Omental fat pad (tissue), 4 donors: Measurements from ENCODE around the gene RBBP7. TPM values are rescaled to one million over a fixed set of nuclear protein-coding genes. Genes with fewer than 3 reads are reported as not detected.

Experiments used
- ATAC-seq: fragments of 150-250 bp; one replicate; pipeline ENCODE4 v1.9.1; 2016; ENCODE audit warnings: mild to moderate bottlenecking, moderate library complexity; ENCODE audit not compliant: low FRiP score
- DNase-seq: peaks from one replicate; pipeline ENCODE4 v3.0.0-alpha.2; 2019; ENCODE audit warnings: low spot score
- CTCF ChIP-seq, 3 donors: fragments of 450-650 bp; IDR thresholded peaks; one replicate each; pipeline ENCODE4 v1.5.1; 2016 to 2017; ENCODE audit warnings: antibody characterized with exemption in 3 of 3, mild to moderate bottlenecking in 3 of 3, moderate library complexity in 2 of 3
- total RNA-seq, 4 donors: library from RNA; depleted of rRNA; stranded (reverse); fragments of >200 nt; gene quantifications; one replicate each; pipeline ENCODE4 v1.1.0, GENCODE V29; 2016

RBBP7 gene
- total RNA-seq, result 10 to 100 TPM; 57.4 to 74.3 (median 70.9) TPM

GRCh38 chrX:16870095-16870861 is at the start of gene RBBP7:
TSS of gene RBBP7 (minus strand) at chrX:16870362. CDS start at chrX:16870053, 309 bp downstream.
- TF ChIP-seq CTCF (IDR thresholded peaks at IDR 0.05), result no peak
- ATAC-seq (peak; percentile 95), DNase-seq (peak; percentile 70)

- no peak for TF ChIP-seq CTCF (IDR thresholded peaks at IDR 0.05)
- DNase-seq, result no peak
- ATAC-seq, result no peak
Measured at GRCh38 chrX:16918979-16919378, 48.8 kb upstream of the RBBP7 start.

- ATAC-seq (no peak), DNase-seq (no peak)
- TF ChIP-seq CTCF (IDR thresholded peaks at IDR 0.05), result no peak
Measured at GRCh38 chrX:16917120-16917519, 47.0 kb upstream of the RBBP7 start.

GRCh38 chrX:16916561-16916960 is 46.4 kb upstream of the RBBP7 start:
- no peak for TF ChIP-seq CTCF (IDR thresholded peaks at IDR 0.05)
- ATAC-seq (no peak), DNase-seq (no peak)

GRCh38 chrX:16914058-16914457 is 43.9 kb upstream of the RBBP7 start:
- DNase-seq (no peak), ATAC-seq (no peak)
- no peak for TF ChIP-seq CTCF (IDR thresholded peaks at IDR 0.05)

GRCh38 chrX:16910376-16910775 is 40.2 kb upstream of the RBBP7 start:
- DNase-seq (no peak), ATAC-seq (no peak)
- no peak for TF ChIP-seq CTCF (IDR thresholded peaks at IDR 0.05)
